RKO (cell line): ENCODE results near the gene KRTAP9-1.
"Not testable (repeated sequence)": the region's sequence is repeated elsewhere in the genome, so short reads cannot be mapped to it uniquely, and the experiment has no call there.

Source experiments
- DNase-seq: peaks from one replicate; pipeline ENCODE4 v3.0.0-alpha.2; 2016; ENCODE audit warnings: low spot score

The KRTAP9-1 gene

GRCh38 chr17:41189837-41190318 is at the start of gene KRTAP9-1:
TSS of gene KRTAP9-1 (plus strand) at chr17:41189887. CDS start at chr17:41189887, 0 bp downstream.
- not testable (repeated sequence) for DNase-seq

- DNase-seq, result peak; percentile 89
Observed at GRCh38 chr17:41140360-41141131, 49.1 kb upstream of the KRTAP9-1 start, which contains the start of gene KRTAP4-6. TSS of gene KRTAP4-6 (minus strand) at chr17:41140544. CDS start at chr17:41140487, 57 bp downstream.

GRCh38 chr17:41141361-41141760 is 48.3 kb upstream of the KRTAP9-1 start:
- no peak for DNase-seq

DNA sequence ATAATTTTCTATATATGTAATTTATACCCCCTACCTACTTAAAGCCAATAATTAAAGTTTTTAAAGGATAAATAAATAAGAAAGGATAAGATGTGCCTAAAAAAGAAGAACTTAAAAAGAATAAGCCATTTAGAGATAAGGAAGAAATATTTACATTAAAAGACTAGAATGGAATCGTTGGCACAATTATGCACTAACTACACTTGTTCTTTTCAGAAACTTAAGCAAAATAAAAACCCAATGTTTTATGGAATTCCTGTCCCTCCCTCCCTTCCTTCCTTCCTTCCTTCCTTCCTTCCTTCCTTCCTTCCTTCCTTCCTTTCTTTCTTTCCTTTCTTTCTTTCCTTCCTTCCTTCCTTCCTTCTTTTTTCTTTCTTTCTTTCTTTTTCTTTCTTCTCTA is 44.8 kb upstream of the KRTAP9-1 start:
- DNase-seq, result no peak

DNA sequence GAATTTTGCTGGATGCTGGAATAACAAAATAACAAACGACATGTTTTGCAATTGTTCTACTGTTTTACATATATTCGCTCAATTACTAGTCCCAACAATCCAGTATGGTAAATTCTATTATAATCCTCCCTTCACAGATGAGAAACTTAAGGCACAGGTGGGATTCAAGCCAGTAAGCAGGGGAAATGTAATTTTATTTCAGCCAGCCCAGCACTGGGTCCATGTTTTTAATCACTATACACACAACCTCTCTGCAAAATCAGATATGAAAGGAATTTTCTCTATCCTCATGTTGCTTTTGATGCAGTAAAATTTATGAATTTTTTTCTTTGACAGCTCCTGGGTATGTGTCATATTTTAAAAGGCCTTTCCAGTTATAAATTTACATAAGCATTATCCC is 44.4 kb upstream of the KRTAP9-1 start:
- DNase-seq, result no peak

DNA sequence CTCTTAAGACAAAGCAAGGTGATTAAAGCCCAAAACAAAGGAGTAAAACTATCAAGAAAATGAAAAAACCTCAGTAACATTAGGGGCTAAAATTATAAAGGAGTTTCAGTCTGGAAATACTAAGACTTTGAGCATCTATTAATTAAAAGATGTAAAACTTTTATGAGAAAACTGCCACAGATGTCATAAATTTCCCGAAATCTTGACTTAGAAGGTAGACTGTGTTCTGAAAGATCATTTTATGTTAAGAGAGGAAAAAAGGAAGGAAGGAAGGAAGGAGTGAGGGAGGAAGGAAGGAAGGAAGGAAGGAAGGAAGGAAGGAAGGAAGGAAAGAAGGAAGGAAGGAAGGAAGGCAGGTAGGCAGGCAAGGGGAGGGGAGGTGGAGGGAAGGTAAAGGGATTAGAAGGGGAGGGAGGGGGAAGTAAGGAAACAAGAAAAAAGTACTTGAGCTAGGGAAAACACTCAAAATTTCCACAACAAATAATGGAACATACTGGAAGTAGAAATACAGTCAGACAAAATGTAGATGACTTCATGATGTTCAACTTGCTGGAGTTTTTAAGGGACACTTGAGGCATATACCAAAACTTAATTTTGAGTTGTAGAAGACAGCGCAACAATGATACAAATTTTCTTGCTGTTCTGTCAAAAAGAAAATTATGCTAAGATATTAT is 42.0 kb upstream of the KRTAP9-1 start:
- no peak for DNase-seq

DNA sequence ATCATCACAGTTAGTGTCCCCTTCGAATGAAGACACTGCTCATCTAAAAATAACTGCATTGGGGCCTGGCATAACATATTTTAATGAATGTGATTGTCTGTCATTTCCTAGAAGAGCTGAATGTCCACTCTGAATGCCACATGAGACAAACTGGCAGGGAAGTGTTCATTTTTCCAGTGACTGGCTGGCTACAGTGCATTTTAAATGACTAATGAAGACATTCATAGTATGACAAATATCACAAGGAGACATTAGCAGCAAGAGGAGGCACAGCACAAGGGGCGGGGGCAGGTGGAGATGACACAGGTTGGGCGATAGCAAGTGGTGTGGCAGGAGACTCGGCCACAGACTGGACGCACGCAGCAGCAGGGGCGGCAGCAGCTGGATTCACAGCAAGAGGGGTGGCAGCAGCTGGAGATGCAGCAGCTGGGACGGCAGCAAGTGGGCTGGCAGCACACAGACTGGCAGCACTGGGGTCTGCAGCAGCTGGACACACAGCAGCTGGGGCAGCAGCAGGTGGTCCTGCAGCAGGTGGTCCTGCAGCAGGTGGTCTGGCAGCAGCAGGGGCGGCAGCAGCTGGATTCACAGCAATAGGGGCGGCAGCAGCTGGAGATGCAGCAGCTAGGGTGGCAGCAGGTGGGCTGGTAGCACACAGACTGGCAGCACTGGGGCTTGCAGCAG is 40.6 kb upstream of the KRTAP9-1 start:
- not testable (repeated sequence) for DNase-seq

- no peak for DNase-seq
Observed at GRCh38 chr17:41149652-41149985, 40.1 kb upstream of the KRTAP9-1 start, which contains the start of gene KRTAP4-5. TSS of gene KRTAP4-5 (minus strand) at chr17:41149825. CDS start at chr17:41149767, 58 bp downstream.

DNA sequence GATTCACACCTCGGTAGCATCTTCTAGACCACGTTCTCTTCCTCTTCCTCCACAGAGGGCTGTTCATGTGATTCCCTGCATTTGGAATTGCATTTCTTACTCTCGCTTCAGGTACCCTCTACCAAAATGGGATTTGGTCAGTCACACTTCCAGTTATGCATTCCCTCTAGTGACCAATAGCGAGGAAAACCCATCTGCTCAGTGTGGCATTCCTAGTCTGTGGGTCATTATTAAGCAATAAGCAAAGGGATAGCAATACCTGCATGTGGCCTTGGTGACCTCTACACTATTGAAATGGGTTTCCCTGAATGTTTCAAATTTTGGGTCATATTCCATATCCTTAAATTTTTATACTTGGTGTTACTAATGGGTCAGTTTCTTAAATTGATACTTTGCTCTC is 39.7 kb upstream of the KRTAP9-1 start:
- DNase-seq, result no peak

DNA sequence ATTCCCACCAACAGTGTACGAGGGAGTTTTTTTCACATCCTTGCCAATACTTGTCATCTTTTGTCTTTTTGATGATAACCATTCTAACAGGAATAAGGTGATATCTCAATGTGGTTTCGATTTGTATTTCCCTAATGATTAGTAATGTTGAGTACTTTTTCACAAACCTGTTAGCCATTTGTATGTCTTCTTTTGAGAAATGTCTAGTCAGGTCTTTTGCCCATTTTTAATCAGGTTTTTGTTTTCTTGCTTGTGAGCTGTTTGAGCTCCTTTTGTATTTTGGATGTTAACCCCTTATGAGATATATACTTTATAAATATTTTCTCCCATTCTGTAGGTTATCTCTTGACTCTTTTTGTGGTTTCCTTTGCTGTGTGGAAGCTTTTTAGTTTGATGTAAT is 38.2 kb upstream of the KRTAP9-1 start:
- DNase-seq, result no peak

DNA sequence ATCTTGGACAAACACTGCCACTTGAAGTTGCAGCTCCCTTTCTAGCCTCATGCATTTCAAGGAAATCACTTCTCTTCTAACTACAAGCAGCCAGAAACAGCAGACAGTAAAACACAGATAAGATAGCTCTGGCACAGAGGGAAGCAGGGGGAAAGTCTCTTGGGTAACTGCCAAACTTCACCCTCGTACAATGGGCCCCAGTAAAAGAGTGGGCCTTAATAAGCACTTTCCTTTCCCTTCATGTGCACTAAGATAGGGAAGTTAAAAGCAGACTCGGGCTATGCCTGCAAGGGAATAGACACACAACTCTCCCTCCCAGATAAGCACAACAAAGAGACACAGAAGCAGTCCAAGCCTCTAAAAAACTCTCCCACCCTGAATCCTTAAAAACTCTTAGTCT is 35.8 kb upstream of the KRTAP9-1 start:
- no peak for DNase-seq

GRCh38 chr17:41160190-41160589 is 29.5 kb upstream of the KRTAP9-1 start:
- DNase-seq, result not testable (repeated sequence)

DNA sequence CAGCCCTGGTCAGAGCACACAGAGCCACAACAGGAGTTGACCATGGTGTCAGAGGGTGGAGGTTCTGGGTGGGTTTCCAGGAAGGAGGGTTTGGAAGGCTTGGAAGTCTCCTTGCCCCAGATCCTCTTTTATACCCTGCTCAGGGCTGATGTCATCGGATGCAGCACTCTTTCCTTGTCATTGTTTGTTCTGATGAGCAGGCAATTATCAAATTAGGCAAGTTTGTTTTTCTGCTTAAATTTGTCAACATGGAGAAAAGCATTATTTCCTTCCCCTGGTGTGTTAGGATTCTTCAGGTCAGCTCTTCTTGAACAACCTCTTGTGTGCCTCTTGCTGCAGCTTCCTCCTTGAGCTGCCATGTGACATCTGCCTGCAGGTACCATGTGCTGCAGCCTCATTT is 29.0 kb upstream of the KRTAP9-1 start, which contains the start of gene KRTAP4-4:
TSS of gene KRTAP4-4 (minus strand) at position 101 of the 400 bp plus-strand sequence. CDS start at position 44, 57 bp downstream.
- DNase-seq, result no peak

DNA sequence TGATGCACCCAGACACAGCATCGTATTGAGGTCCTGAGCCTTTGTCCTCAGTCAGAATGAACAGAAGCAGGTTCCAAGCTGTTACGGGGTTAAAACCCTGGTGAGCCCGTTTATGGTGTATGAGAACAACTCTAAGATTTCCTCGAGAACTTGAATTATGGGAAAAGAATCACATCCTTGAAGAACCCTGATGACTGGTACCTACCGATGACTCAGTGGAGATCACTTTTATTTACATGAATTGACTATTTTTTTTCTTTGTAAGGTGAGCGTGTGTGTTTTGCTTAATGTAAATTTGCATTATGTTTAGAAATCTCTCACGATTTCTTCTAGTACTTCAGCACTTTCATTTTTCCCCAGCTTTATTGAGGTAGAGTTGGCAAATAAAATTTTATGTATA is 25.9 kb upstream of the KRTAP9-1 start:
- DNase-seq, result peak; percentile 32

- no peak for DNase-seq
Observed at GRCh38 chr17:41167561-41167960, 22.1 kb upstream of the KRTAP9-1 start.

GRCh38 chr17:41168121-41168520 is 21.6 kb upstream of the KRTAP9-1 start, which contains the start of gene KRTAP4-3:
TSS of gene KRTAP4-3 (minus strand) at chr17:41168221. CDS start at chr17:41168172, 49 bp downstream.
- DNase-seq, result no peak

DNA sequence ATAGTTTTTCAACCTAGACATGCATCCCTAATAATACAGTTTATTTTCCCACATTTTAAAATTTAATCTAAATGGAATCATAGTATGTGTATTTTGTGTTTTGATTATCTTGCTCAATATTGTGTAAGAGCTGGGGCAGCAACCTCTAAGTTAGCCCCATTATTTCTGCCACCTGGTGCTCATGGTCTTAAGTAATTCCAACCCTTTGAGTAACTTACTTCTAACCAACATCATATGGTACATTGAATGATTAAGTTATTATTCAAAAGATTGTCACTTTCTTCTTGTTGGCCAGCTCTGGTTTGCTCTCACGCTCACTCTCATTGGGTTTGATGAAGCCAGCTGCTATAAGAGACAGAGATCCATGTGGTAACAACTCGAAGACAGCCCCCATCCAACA is 17.8 kb upstream of the KRTAP9-1 start:
- DNase-seq, result no peak

GRCh38 chr17:41176744-41177387 is 12.8 kb upstream of the KRTAP9-1 start:
- no peak for DNase-seq

DNA sequence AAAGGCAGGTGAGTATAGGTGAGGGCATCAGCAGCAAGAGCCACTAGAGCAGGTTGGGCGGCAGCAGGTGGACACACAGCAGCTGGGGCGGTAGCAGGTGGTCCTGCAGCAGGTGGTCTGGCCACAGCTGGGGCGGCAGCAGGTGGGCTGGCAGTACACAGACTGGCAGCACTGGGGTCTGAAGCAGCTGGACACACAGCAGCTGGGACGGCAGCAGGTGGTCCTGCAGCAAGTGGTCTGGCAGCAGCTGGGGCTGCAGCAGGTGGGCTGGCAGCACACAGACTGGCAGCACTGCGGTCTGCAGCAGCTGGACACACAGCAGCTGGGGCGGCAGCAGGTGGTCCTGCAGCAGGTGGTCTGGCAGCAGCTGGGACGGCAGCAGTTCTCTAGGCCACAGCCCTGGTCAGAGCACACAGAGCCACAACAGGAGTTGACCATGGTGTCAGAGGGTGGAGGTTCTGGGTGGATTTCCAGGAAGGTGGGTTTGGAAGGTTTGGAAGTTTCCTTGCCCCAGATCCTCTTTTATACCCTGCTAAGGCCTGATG is 11.9 kb upstream of the KRTAP9-1 start, which contains the start of gene KRTAP4-2:
TSS of gene KRTAP4-2 (minus strand) at position 495 of the 545 bp plus-strand sequence. CDS start at position 438, 57 bp downstream.
- no peak for DNase-seq

DNA sequence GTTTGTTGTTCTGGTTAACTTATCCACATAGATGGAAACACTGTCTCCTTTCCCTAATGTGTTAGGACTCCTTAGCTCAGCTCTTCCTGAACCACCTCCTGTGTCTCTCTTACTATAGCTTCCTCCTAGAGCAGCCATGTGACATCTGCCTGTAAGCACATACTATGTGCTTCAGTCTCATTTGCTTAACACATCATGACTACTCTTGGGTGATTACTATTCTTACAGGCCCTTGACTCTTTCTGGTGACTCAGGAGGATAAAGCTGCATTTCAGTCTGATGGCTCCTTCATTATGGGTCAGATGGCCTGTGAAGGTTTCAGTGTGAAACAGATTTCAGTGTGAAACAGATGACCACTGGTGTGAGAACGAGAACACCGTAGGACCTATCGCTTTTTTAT is 11.3 kb upstream of the KRTAP9-1 start:
- DNase-seq, result peak; percentile 91

DNA sequence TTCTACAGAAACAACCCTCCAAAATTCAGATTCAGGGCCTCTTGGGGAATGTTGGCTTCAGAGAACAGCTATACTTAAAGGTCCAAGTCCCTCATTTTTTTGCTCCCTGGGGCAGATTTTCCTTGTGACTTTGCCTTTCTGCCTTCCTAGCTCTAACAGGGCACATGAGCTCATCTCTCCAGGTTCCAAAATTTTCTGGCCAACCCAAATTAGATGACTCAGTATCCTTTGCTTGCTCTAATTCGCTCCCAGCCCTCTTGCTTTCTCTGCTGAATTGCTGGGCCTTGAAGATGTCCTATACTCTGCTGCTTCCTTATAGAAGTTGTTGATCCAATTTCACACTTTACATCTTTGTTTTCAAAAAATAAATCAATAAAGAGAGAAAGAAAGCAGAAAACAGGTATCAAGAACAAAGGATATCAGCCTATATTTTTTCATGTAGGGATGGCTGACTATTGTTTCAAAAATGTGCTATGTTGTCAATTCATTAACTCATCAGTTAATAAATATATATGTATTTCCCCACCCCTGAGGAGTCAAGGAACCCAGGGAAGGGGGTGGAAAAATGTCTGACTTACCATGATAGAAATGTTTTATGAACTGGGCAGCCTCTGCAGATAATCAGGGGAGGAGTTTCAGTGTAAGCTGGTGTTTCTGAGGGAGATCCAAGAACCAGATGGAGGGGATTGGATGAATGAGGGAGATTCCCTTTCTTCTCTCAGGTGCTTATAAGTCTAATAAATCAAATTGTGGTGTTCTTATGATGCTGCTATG is 10.7 kb upstream of the KRTAP9-1 start:
- DNase-seq, result no peak
